ENCODE measurements around the gene DNAJB7.
"Not testable (repeated sequence)": the region's sequence is repeated elsewhere in the genome, so short reads cannot be mapped to it uniquely, and the experiment has no call there.

DNAJB7 gene

DNA sequence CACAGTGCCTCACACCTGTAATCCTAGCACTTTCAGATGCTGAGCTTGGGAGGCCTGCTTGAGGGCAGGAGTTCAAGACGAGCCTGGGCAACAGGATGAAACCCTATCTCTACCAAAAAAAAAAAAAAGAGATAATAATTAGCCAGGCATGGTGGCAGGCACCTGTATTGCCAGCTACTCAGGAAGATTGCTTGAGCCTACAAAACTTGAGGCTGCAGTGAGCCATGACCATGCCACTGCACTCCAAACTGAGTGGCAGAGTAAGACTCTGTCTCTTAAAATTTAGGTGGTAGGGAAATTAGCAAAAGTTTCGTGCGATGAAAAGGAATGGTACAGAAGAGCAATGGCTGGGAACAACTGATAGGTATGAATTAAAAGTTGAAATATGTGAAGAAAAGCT is 23.4 kb downstream of the DNAJB7 start:
- no peak for DNase-seq

DNA sequence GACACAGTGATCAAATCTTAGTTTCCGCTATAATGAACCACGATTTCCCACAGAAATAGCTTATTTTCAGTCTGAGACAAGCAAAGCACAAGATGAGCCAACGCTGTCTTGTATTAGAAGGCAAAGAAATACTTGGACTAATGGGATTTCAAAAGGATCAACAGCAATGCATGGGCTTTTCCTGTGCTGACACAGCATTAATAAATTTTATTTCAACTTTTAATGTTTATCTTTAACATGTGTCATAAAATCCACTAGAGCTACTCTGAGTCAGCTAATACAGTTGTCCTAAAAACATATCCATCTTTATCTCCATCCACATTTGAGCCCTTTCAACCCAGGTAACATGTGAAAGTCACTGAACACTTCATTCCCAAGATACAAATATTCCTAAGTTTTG is 27.3 kb downstream of the DNAJB7 start:
- DNase-seq: no peak

DNA sequence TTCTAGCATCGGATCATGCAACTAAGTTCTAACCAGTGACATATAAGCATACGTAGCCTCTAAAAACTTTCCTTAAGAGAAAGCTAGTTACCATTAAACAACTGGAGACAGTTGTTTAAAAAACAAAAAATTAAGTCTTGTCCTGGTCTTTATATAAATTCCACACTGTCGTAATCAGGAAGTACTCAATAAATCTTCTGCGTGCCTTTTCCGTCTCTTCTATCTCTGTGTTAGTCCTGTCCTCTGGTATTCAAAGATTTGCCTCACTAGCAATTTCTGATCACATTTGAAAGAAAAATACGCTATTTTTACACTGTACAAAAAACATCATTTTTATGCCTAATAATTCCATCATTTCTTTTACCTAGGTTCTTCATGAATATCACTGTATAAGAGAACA is 32.8 kb downstream of the DNAJB7 start:
- DNase-seq: no peak

DNA sequence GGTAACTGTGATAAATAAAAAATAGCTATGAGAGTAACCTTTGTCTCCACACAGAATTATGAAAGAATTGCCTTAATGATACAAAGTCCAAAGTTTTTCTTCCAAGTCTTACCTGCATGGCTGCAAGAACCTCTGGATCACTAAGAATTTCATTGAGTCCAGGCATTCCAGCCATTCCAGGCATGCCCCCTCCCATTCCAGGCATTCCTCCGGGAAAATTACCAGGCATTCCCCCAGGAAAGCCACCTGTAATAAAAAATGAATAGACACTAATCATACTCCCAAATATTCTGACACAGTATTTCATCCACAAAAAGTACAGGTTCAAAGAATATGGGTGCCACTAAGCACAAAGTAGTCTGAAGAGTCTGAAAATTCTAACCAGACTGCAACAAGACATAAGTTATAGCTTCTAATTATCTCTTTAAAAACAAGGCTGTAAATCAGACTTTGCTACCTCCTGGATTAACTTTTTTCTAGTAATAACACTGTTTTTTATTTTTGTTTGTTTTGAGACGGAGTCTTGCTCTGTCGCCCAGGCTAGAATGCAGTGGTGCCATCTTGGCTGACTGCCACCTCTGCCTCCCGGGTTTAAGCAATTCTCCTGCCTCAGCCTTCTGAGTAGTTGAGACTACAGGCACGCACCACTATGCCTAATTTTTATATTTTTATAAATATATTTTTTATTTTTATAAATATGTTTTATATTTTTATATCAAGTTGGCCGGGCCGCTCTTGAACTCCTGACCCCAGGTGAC is 34.8 kb downstream of the DNAJB7 start:
- no peak for DNase-seq

DNA sequence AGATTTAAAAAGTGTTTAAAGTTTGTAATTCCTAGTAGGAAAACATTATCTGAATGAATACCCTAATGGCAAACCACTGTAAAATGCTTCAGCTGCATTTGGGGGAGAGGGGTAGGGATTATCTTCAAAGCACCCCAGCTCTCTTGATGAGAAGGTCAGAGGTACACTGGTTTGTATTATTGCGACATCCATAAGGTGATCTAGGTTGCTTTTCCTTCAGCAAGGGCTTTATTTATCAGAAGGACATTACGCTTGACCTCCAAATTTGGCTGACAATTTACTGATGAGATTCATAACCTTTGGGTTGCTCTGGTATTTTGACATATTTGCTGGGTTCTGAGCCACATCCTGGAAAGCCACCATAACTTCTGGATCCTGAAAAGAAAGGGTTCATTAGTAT is 35.6 kb downstream of the DNAJB7 start:
- DNase-seq: not testable (repeated sequence)

DNA sequence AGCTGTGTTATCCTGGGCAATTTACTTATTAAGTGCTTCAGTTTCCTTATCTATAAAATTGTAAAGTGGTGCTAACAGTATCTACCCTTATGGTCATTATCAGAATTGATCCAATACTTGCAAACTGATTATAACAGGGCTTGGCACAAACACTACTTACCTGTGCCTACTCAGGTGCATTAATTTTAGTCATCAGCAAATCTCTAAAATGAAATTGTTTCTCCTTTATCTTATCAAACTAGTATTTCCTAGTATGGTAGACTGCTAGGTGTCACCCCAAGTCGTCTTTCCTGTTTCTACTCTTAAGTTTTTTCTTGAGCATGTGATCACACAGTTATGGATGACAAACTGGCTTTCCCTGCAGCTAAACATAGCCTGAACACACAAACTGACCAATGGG is 38.5 kb downstream of the DNAJB7 start:
- DNase-seq: no peak

DNA sequence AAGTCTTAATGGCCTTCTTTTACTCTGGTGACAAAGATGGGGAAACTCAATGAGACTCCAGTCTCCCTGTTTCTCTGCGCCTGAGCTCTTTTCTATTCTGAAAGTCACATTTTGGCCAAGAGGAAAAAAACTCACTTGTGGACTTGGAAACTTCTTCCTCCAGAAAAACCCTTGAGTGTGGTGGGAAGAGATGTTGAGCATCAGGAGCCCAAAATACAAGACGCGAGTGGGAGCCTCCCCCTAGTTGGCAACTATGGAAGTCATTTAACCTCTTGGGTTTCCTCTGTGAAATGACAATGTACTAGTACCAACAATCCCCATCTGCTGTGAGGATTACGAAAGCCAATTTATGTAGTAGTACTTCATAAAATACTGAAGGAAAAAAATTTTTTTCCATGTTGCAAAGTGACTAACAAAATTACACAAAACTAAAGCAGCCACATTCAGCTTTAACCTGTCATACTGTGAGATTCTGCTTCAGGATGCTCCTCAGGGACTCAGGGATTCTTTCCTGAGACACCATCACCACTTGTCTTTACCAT is 42.2 kb downstream of the DNAJB7 start:
- peak; percentile 37 for DNase-seq

DNA sequence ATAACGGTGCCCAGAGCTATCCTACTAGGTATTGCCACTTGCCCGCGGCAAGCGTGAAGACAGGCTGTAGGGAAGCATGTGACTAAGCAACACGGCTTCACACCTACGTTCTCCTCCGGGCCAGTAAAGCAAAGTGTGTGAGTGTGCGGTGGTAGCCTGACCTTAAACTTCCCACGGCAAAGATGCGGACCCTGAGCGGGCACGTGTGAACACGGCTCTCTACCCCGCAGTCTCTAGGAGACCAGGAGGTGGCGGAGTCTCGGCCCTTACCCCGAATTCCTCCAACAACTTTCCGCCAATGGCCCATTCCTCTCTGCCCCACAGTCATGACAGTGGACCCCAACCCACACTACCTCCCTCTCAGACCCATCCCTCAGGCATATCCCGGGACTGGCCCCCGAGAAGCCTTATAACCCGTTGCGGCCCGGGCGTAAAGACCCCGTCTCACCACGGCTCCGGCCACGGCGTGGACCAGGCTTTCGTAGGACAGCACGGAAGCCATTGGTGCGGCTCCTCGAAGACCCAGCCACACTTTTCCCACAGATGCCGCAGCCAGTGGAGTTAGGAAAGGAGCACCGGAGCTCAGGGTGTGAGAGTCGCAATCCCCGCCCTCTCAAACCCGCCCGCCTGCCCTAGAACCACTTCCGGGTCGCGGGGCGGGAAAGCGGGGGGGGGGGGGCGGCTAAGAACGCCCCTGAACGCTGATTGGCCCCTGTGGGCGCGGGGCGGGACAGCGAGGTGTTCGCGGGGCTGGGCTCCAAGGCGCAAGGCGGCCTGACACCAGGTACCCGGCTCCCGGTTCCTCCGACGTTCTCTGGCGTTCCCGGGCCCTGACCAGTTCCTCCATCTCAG is 42.9 kb downstream of the DNAJB7 start, which contains the start of gene SLC25A17:
Gene SLC25A17, minus strand, starts transcription at position 600 of the 852 bp plus-strand sequence. Its CDS starts 98 bp downstream, at position 502.
- peak; percentile 87 for DNase-seq

DNA sequence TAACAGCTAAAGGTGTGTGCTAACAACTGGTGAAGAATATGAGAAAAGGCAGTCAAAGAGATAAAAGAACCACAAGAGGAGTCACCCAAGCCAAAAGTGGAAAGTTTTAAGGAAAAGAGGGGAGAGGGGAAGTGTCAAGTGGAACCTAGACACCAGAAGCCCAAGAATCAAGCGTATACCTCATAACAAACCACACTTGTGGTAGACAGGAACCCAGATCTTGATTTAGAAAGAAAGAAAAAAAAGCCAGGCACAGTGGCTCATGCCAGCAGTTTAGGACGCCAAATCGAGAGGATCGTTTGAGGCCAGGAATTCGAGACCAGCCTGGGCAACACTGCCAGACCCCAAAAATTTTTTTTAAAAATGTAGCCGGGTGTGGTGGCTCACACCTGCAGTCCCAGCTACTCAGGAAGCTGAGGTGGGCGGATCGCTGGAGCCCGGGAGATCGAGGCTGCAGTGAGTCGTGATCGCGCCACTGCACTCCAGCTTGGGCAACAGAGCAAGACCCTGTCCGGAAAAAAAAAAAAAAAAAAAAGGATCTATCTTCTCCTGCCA is 43.6 kb downstream of the DNAJB7 start:
- peak; percentile 8 for DNase-seq

DNA sequence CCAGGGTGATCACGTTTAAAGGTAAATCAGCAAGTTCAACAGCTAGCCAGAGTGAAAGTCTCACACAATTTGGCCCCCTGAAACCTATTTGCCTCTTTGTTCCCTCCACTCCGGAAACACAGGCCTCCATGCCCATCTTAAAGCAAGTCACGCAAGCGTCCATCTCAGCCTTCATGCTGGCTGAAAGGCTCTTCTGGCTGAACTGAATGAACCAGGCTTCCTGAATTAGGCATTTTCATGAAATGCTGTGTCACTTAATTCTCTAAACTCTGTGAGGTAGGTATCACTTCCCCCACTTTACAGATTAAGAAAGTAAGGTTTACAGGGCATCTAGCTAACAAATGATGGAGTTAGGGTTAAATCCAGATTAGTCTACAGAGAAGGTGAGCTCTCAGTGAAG is 44.2 kb downstream of the DNAJB7 start:
- DNase-seq: no peak

DNA sequence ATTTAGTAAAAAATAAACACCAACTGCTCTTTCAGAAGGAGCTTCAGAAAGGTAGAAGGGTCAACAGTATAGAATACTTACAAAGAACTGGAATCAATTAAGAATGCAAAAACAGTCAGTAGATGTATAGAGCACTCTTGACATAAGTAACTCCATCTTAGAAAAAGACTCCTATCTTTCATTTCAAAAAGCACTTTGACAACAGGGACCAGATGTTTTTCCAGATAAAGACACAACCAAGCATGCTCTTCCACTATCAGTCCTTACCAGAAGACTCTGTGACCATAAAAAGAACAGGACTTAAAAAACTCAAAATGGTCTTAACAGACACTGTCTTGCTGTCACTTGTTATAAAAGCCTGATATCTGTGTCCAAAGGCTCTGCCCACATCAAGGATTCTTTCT is 48.0 kb downstream of the DNAJB7 start:
- DNase-seq: no peak
